B cell (primary cell): ENCODE measurements around the gene PRKN.

ENCODE experiments used
- EZH2 ChIP-seq: IDR thresholded peaks from 2 replicates; pipeline ENCODE4 v1.6.1; 2012; ENCODE audit warnings: borderline replicate concordance, low read depth, mild to moderate bottlenecking, moderate library complexity, low read length; ENCODE audit not compliant: insufficient read depth, poor library complexity, severe bottlenecking
- TF ChIP-seq, protein P1 (sequence below): fragments of 200-600 bp; IDR thresholded peaks from one replicate; pipeline ENCODE4 v1.8.0; 2022; ENCODE audit warnings: antibody characterized with exemption, mild to moderate bottlenecking

DNA sequence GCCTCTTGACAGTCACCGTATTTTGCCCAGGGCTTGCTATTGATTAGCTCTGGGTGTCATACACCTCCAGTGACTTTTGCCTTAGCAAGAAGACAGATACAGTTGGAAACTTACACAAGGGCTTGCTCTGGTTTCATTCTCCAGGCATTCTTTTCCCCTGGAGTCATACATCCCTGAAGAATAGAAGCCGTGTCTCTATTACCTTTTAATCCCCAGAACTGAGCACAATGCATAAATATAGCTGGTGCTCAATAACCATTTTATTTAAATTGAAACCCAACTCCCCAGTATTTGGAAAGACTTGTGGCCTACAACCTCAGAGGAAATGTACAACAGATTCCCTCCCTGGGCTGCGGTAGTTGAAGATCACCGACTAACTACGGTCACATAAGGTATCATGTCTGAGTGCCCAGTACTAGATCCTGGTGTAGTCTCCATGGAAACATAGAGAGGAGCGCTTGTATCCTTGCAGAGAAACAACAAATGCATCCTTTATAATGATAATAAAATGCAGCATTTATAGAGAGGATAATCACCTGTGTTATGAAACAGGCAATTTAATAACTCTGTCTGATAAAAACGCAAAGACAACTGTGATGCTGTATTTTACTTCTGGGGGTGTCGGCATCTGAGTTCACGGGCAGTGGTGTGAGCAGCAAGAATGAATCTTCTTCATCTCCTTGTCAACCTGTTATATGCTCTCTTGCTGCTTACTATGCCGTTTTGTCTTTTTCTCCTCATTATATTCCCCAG, 1052.5 kb downstream of the PRKN start:
- TF ChIP-seq, protein P1, sequence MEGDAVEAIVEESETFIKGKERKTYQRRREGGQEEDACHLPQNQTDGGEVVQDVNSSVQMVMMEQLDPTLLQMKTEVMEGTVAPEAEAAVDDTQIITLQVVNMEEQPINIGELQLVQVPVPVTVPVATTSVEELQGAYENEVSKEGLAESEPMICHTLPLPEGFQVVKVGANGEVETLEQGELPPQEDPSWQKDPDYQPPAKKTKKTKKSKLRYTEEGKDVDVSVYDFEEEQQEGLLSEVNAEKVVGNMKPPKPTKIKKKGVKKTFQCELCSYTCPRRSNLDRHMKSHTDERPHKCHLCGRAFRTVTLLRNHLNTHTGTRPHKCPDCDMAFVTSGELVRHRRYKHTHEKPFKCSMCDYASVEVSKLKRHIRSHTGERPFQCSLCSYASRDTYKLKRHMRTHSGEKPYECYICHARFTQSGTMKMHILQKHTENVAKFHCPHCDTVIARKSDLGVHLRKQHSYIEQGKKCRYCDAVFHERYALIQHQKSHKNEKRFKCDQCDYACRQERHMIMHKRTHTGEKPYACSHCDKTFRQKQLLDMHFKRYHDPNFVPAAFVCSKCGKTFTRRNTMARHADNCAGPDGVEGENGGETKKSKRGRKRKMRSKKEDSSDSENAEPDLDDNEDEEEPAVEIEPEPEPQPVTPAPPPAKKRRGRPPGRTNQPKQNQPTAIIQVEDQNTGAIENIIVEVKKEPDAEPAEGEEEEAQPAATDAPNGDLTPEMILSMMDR, result no peak
- no peak for TF ChIP-seq EZH2
